ENCODE results near the gene FBXO9. TPM values are rescaled to one million over a fixed set of nuclear protein-coding genes. Genes with fewer than 3 reads are reported as not detected.

The FBXO9 gene
- total and polyA plus RNA-seq, 4 donors: 36.8 to 79.1 (median 51.2) TPM

GRCh38 chr6:53027131-53027718, 38.0 kb upstream of the FBXO9 start (continued):
- TF ChIP-seq ZBTB33 (IDR thresholded peaks at IDR 0.05): no peak
- TF ChIP-seq RXRA (IDR thresholded peaks at IDR 0.05): no peak
- TF ChIP-seq RAD21 (IDR thresholded peaks at IDR 0.05): no peak
- TF ChIP-seq TAF1 (conservative IDR thresholded peaks at IDR 0.05): no peak
- TF ChIP-seq HNF4A (conservative IDR thresholded peaks at IDR 0.05): no peak
- no peak for TF ChIP-seq EGR1 (IDR thresholded peaks at IDR 0.05; ENCODE audit: low read depth in 2 of 2)
- no peak for TF ChIP-seq HNF4G (IDR thresholded peaks at IDR 0.05)
- no peak for TF ChIP-seq ATF3 (IDR thresholded peaks at IDR 0.05)
- TF ChIP-seq JUND (IDR thresholded peaks at IDR 0.05): no peak
- TF ChIP-seq GABPA (IDR thresholded peaks at IDR 0.05 in 1 of 2, conservative IDR thresholded peaks at IDR 0.05 in 1 of 2): no peak
- TF ChIP-seq SP1 (IDR thresholded peaks at IDR 0.05): no peak
- TF ChIP-seq NR2F2 (IDR thresholded peaks at IDR 0.05): no peak

GRCh38 chr6:53028467-53028866, 36.7 kb upstream of the FBXO9 start:
- H3K27ac ChIP-seq (ENCODE audit: low read depth in 1 of 2, low read length in 2 of 2): no peak overlapping the region
- 76% methylated on average over 1 of the region's 1 CpG for WGBS

GRCh38 chr6:53029257-53029656, 35.9 kb upstream of the FBXO9 start:
- Histone ChIP-seq H3K4me3 (ENCODE audit: low read depth in 1 of 3, low read length in 3 of 3) (no peak overlapping the region), H3K27ac (ENCODE audit: low read depth in 1 of 2, low read length in 2 of 2) (no peak overlapping the region), H3K4me1 (ENCODE audit: control insufficient read depth in 4 of 4, insufficient read depth in 4 of 4, low read length in 3 of 4) (no peaks in the 10 kb centered on the region), H3K9ac (ENCODE audit: low read depth in 1 of 2, low read length in 2 of 2) (no peak overlapping the region), H3K36me3 (ENCODE audit: control insufficient read depth in 4 of 4, insufficient read depth in 3 of 4, low read depth in 1 of 4, low read length in 3 of 4) (peaks cover 7 to 42% (median 21%) of the 10 kb centered on the region in 4 donors), H3K27me3 (ENCODE audit: control insufficient read depth in 4 of 4, insufficient read depth in 4 of 4, low read length in 3 of 4) (no peaks in the 10 kb centered on the region), H3K9me3 (ENCODE audit: control insufficient read depth in 4 of 4, low read length in 3 of 4) (no peaks in the 10 kb centered on the region)
- DNase-seq (ENCODE audit: low spot score): no peak
- TF ChIP-seq HNF4G (IDR thresholded peaks at IDR 0.05): no peak

More at GRCh38 chr6:53028467-53028866, 36.7 kb upstream of the FBXO9 start:
- no peak for DNase-seq (ENCODE audit: low spot score)
- no peaks in the 10 kb centered on the region for H3K4me1 ChIP-seq (ENCODE audit: control insufficient read depth in 4 of 4, insufficient read depth in 4 of 4, low read length in 3 of 4)
- H3K27me3 ChIP-seq (ENCODE audit: control insufficient read depth in 4 of 4, insufficient read depth in 4 of 4, low read length in 3 of 4): no peaks in the 10 kb centered on the region
- no peak overlapping the region for H3K4me3 ChIP-seq (ENCODE audit: low read depth in 1 of 3, low read length in 3 of 3)
- no peak overlapping the region for H3K9ac ChIP-seq (ENCODE audit: low read depth in 1 of 2, low read length in 2 of 2)
- H3K9me3 ChIP-seq (ENCODE audit: control insufficient read depth in 4 of 4, low read length in 3 of 4): no peaks in the 10 kb centered on the region
- H3K36me3 ChIP-seq (ENCODE audit: control insufficient read depth in 4 of 4, insufficient read depth in 3 of 4, low read depth in 1 of 4, low read length in 3 of 4): peaks cover 7 to 39% (median 20%) of the 10 kb centered on the region in 4 donors
- TF ChIP-seq HNF4A (conservative IDR thresholded peaks at IDR 0.05) (no peak), TAF1 (conservative IDR thresholded peaks at IDR 0.05) (no peak), JUND (IDR thresholded peaks at IDR 0.05) (no peak)

GRCh38 chr6:53029761-53030160, 35.4 kb upstream of the FBXO9 start:
- Histone ChIP-seq H3K4me3 (ENCODE audit: low read depth in 1 of 3, low read length in 3 of 3) (no peak overlapping the region), H3K9me3 (ENCODE audit: control insufficient read depth in 4 of 4, low read length in 3 of 4) (no peaks in the 10 kb centered on the region), H3K27ac (ENCODE audit: low read depth in 1 of 2, low read length in 2 of 2) (no peak overlapping the region), H3K27me3 (ENCODE audit: control insufficient read depth in 4 of 4, insufficient read depth in 4 of 4, low read length in 3 of 4) (no peaks in the 10 kb centered on the region), H3K4me1 (ENCODE audit: control insufficient read depth in 4 of 4, insufficient read depth in 4 of 4, low read length in 3 of 4) (no peaks in the 10 kb centered on the region), H3K9ac (ENCODE audit: low read depth in 1 of 2, low read length in 2 of 2) (no peak overlapping the region), H3K36me3 (ENCODE audit: control insufficient read depth in 4 of 4, insufficient read depth in 3 of 4, low read depth in 1 of 4, low read length in 3 of 4) (peaks cover 7 to 42% (median 24%) of the 10 kb centered on the region in 4 donors)
- no peak for DNase-seq (ENCODE audit: low spot score)
- 94% methylated on average over 3 of the region's 3 CpGs for WGBS
- TF ChIP-seq CTCF (IDR thresholded peaks at IDR 0.05; ENCODE audit: low read depth, low read length, missing input control) (no peak), NR2F2 (IDR thresholded peaks at IDR 0.05) (no peak), ATF3 (IDR thresholded peaks at IDR 0.05) (no peak), MAX (IDR thresholded peaks at IDR 0.05) (no peak), REST (IDR thresholded peaks at IDR 0.05) (no peak), RXRA (IDR thresholded peaks at IDR 0.05) (no peak), RAD21 (IDR thresholded peaks at IDR 0.05) (no peak), FOXA1 (IDR thresholded peaks at IDR 0.05) (no peak)
